Left kidney (tissue), 2 donors: ENCODE measurements around the gene SEPHS2. TPM values are rescaled to one million over a fixed set of nuclear protein-coding genes. Genes with fewer than 3 reads are reported as not detected.
"Not testable (repeated sequence)": the region's sequence is repeated elsewhere in the genome, so short reads cannot be mapped to it uniquely, and the experiment has no call there.

ENCODE experiments used
- DNase-seq: peaks from one replicate; pipeline ENCODE4 v3.0.0-alpha.2; 2013
- polyA plus RNA-seq: library from polyadenylated mRNA; unstranded; fragments of 120-200 nt; gene quantifications from one replicate; pipeline ENCODE4 v1.2.1, GENCODE V29; 2013; ENCODE audit not compliant: insufficient read length

Gene SEPHS2
- polyA plus RNA-seq, 1 donor: 87.0 TPM

DNA sequence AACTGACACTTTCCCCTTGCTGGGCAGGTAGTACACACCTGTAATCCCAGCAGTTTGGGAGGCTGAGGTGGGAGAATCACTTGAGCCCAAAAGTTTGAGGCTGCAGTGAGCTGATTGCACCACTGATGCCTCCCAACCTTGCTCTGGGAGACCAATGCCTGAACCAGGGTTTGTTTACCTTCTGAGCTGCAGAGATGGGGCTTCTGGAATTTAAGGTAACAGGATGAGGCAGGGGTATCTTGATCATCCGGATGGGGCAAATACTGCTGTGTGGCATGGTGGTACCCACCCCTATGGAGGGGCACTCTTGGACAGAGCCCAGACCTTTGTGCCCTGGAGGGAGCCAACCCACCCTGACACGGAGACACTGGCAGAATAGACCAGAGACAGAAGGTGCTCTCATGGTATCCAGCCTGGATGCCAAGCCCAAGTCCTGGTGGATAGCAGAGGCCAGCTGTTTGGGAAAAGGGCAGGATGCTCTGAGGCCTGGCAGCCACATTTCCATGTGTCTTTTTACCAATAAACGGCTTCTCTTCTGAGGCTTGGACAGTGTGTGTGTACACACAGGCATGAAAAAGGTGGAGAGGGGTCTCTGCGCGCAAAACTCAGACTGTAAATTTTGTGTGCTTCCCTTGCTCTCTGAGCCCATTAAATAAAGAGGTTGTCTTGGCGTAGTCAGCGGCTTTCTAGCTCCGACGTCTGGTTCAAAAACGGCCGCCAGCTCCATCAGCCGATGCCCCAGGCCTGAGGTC is 46.1 kb downstream of the SEPHS2 start:
- DNase-seq: no peak

DNA sequence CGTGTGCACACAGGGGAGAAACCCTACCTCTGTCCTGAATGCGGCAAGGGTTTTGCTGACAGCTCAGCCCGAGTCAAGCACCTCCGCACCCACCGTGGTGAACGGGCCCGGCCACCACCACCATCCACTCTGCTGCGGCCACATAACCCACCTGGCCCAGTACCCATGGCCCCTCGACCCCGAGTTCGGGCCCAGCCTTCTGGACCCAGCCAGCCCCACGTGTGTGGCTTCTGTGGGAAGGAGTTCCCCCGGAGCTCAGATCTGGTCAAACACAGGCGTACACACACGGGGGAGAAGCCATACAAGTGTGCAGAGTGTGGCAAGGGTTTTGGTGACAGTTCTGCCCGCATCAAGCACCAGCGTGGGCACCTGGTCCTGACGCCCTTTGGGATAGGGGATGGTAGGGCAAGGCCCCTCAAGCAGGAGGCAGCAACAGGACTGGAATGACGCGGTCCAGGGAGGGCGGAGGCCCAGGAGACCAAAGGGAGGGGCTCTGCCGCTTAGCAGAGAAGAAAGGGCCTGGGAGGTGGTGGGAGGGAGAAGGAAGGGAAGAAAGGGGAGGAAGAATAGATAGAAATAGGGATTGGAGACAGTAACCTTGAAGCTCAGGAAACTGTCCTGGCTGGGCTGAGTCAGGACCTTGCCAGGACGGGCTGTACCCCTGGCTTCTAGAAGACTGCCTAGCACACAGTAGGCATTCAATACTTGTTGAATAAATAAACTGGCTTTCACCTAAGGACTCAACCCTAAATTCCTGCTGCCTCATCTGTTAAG is 46.8 kb downstream of the SEPHS2 start:
- DNase-seq: no peak

DNA sequence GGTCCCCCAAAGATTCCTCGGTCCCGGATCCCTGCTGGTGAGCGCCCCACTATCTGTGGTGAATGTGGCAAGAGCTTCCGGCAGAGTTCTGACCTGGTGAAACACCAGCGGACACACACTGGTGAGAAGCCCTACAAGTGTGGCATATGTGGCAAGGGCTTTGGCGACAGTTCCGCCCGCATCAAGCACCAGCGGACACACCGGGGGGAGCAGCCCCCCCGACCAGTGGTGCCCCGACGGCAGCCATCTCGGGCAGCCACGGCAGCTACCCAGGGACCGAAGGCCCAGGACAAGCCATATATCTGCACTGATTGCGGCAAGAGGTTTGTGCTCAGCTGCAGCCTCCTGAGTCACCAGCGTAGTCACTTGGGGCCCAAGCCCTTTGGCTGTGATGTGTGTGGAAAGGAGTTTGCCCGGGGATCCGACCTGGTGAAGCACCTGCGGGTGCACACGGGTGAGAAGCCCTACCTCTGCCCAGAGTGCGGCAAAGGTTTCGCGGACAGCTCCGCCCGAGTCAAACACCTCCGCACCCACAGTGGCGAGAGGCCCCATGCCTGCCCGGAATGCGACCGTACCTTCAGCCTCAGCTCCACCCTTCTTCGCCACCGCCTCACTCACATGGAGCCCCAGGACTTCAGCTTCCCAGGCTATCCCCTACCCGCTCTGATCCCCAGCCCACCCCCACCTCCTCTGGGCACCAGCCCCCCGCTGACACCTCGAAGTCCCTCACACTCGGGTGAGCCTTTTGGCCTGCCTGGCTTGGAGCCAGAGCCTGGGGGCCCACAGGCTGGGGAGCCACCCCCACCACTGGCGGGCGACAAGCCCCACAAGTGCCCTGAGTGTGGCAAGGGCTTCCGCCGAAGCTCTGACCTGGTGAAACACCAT is 47.7 kb downstream of the SEPHS2 start:
- no peak for DNase-seq

DNA sequence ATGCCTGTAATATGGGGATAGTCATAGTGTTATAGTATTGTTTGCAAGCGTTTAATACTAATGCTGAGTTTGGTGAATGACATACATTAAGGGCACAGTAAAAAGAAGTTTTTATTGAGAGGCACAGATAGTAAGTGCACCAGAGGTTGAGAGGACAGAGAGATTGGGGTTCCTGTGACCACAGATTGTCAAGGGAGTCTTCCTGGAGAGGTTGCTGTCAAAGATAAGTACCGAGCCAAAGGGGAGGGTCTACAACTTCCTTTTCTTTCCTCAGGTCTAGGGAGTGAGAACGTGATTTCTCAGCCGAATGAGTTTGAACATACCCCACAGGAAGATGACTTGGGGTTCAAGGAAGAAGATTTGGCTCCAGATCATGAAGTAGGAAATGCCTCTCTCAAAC is 48.6 kb downstream of the SEPHS2 start:
- no peak for DNase-seq

DNA sequence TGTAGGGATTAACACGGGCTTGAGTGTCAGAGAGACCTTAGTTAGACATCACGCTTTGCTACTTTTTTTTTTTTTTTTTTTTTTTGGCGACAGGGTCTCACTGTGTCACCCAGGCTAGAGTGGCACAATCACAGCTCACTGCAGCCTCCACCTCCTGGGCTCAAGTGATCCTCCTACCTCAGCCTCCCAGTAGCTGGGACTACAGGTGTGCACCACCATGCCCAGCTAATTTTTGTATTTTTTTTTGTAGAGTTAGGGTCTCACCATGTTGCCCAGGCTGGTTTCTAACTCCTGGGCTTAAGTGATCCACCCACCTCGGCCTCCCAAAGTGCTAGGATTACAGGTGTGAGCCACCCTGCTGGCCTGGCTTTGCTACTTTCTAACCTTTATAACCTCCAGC is 49.0 kb downstream of the SEPHS2 start:
- not testable (repeated sequence) for DNase-seq

DNA sequence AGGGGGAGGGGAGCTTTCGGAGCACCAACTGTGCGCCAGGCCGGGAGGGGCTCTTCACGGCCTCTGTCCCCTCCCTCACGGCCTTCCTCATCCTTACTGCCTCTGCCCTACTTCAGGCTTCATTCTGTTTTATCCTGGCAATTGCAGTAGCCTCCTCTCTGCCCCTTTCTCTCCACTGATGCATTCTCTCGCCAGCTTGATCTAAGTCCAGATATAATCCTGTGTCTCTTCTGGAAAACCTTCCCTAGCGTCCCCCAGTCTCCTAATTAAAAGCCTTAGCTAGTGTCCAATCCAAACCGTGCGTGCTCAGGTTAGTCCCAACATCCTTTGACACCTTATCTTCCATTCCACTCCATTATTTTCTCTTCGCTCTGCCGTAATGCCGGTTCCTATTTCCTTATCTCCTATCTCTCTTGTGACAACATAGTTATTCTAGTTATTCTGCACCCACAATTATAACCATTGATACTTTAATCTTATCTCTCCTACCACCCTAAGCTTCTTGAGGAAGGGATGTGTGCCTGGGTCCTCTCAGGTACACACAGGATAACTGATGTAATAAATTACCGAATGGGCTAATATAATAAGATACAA is 49.6 kb downstream of the SEPHS2 start:
- DNase-seq: no peak

DNA sequence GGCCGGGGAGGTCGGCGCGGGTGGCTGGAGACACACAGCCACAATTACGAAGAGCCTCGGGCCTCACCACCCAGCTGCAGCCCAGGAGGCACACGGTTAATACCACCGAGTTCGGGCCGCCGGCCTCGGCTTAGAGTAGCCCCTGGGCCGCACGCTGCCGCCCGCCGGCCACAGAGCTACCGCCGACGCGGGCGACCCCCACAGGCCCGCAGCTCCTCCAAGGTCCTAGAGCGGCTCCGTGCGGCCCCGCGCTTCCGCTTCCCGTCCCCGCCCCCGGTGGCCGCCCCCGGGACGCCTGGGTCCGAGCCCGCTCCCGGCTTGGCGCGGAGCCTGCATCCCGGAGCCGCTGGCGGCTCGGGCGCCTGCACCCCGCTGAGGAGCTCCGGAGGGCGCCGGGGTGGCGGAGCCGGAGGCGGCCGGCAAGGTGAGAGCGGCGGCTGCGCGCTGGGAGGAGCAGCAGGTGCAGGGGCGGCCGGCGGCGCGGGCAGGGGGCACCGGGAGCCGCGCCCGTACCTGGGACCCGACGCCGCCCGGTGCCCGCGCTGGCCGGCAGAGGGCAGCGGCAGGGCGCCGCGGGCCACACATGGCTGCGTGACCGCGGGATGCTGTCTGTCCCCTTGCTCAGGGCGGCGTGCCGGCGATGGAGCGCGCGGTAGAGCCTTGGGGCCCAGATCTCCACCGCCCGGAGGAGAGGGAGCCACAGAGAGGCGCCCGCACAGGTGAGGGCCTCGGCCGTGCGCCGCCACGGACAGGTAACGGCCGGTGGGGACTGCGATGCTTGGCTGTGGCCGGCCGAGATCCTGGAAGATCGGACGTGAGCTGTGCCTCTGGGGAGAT is 50.3 kb downstream of the SEPHS2 start, which contains the start of gene ZNF48:
Gene ZNF48, plus strand, starts transcription at position 266 of the 837 bp plus-strand sequence. Its CDS starts 375 bp downstream, at position 641.
- DNase-seq: peak; percentile 92

DNA sequence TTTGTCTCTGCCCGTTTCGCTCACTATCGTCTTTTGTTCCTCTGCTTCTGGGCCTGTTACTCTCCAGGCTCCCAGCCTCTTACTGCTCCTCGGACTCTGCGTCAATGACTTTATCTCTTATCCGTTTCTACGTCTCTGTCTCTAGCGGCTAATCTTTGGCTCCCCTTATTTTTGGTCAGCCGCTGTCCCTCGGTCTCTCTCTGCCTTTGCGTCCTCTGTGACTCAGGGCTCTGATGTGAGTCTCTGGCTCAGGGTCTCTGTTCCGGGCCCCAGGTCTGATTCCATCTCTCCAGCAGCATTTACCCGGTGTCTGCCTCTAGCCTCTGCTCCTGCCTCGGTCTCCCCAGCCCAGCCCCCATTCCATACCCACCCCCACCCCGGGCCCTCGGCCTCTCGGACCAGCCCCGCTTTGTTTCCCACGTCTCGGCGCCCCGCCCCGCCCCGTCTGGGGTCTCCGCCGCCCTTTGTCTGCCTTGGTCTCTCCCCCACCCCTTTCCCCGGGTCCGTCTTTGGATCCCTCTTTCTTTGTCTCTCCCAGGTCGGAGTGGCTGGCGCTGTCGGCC is 51.0 kb downstream of the SEPHS2 start:
- DNase-seq: no peak

Other genes starting within 250 kb of the SEPHS2 start
- 15.8 TPM for gene SULT1A3, start 246.6 kb downstream of the SEPHS2 start, polyA plus RNA-seq
- 27.9 TPM for gene NPIPB13, start 197.4 kb downstream of the SEPHS2 start, polyA plus RNA-seq
- 53.5 TPM for gene CD2BP2, start 90.6 kb downstream of the SEPHS2 start, polyA plus RNA-seq
- 35.5 TPM for gene TBC1D10B, start 75.4 kb downstream of the SEPHS2 start, polyA plus RNA-seq
- gene MYL11, start 71.1 kb downstream of the SEPHS2 start, polyA plus RNA-seq: 0.63 TPM
- gene SEPTIN1, start 63.3 kb downstream of the SEPHS2 start, polyA plus RNA-seq: 1.8 TPM
- gene ZNF48, start 50.5 kb downstream of the SEPHS2 start, polyA plus RNA-seq: 12.4 TPM
- 4.5 TPM for gene ZNF771, start 38.3 kb downstream of the SEPHS2 start, polyA plus RNA-seq
- 43.9 TPM for gene DCTPP1, start 15.8 kb downstream of the SEPHS2 start, polyA plus RNA-seq
- gene ITGAL, start 26.9 kb upstream of the SEPHS2 start, polyA plus RNA-seq: 2.1 TPM
- gene ZNF768, start 80.7 kb upstream of the SEPHS2 start, polyA plus RNA-seq: 44.5 TPM
- 9.4 TPM for gene ZNF747, start 89.0 kb upstream of the SEPHS2 start, polyA plus RNA-seq
- gene ZNF764, start 112.5 kb upstream of the SEPHS2 start, polyA plus RNA-seq: 11.8 TPM
- gene ZNF688, start 125.8 kb upstream of the SEPHS2 start, polyA plus RNA-seq: 13.6 TPM
- gene ZNF785, start 139.8 kb upstream of the SEPHS2 start, polyA plus RNA-seq: 30.0 TPM
- gene ZNF689, start 164.5 kb upstream of the SEPHS2 start, polyA plus RNA-seq: 14.0 TPM
- gene PRR14, start 205.1 kb upstream of the SEPHS2 start, polyA plus RNA-seq: 50.1 TPM
- gene FBRS, start 212.6 kb upstream of the SEPHS2 start, polyA plus RNA-seq: 57.7 TPM